Activated CD4-positive, CD25-positive, alpha-beta regulatory T cell (primary cell): Measurements from ENCODE around the gene ST6GALNAC2.
"Not testable (repeated sequence)": the region's sequence is repeated elsewhere in the genome, so short reads cannot be mapped to it uniquely, and the experiment has no call there.

Source experiments
- DNase-seq, 4 experiments: peaks; one replicate each; lab custom pipeline; 2025; lab: John Stamatoyannopoulos, UW

Gene ST6GALNAC2

GRCh38 chr17:76585649-76586593 is at the start of gene ST6GALNAC2:
TSS of gene ST6GALNAC2 (minus strand) at chr17:76585860. CDS start at chr17:76585808, 52 bp downstream.
- DNase-seq: no peak

- DNase-seq: no peak
These were observed 49.4 kb upstream of the ST6GALNAC2 start for GRCh38 chr17:76635039-76635438.

DNA sequence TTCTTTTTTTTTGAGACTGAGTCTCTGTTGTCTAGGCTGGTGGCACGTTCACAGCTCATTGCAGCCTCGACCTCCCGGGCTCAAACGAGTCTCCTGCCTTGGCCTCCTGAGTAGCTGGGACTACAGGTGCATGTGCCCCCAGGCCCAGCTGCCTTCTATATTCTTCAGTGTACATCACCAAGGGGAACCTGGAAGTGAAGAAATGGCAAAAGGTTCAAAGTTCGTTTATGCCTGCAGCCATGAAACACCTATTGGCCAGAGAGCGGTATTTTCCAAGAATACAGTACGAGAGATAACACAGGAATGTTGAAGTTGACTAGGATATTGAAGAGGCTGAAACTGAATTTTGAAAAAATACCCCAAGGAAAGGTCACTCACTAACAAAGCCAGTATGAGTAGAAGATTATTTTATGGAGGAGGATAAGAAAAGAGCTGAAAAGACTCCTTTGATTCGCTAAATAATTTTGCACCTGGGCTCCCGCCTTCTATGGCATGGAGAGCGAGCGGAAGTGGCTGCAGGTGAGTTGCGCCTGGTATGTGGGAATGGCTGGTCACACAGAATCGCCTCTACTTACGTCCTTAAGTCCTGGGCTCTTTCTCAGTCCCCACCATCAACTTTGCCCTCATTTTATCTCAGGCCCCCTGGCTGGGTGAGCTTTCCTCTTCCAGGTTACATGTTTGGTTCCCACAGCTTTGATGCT is 48.1 kb upstream of the ST6GALNAC2 start:
- DNase-seq: no peak

DNA sequence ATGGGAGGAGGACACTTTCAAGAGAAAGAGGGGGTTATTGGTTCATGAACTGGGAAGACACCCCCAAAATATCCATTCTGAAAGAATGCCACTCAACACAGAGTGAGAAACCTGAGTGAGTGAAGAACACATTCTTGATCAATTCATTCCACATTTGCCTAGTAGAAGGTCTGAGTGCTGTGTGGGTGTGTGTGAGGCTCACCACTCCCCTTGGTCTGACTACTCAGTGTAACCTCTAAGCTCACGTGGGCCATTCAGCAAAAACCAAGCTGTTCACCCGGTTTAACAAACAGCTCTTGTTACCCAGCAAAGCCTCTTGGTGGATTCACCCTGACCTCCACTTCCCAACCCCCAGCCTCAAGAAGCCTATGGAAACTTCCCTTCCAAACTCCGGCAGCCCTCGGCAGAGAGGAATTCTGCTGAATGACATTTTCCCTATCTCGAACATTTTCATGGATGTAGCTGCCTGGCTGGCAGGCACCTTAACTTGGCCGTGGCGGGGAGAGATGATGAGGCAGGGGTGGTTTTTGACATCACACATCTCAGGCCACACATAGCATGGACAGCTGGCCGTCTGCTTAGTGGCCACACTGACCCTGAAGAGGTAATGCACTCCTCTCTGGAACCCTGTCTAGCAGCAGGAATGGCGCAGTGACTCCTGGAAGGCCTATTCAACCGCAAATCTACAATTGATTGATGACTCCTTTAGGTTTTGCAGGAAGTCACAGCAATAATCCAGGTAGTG is 46.3 kb upstream of the ST6GALNAC2 start:
- DNase-seq: no peak

- DNase-seq: no peak
These were observed 44.5 kb upstream of the ST6GALNAC2 start for GRCh38 chr17:76630151-76630550.

- DNase-seq: no peak
These were observed 41.9 kb upstream of the ST6GALNAC2 start for GRCh38 chr17:76627510-76627909.

DNA sequence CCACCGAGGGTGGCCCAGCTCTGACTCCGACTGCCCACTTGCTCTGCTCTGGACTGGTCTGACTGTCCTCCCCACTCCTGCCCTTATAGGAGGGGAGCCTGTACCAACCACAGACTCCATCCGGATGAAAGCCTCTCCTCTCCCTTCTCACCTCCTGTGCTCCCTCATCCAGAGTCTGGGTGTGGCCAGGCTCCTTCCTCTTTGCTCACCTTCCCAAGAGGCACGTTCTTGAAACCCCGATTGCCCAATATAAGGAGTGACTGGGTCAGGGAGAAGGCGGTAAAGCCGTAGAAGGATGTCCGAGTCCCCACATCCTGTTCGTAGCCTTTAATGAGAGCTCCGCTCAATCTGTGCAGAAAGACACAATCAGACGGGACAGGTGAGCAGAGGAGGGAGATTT is 40.8 kb upstream of the ST6GALNAC2 start:
- DNase-seq: no peak

GRCh38 chr17:76625496-76625895 is 39.8 kb upstream of the ST6GALNAC2 start:
- no peak for DNase-seq

DNA sequence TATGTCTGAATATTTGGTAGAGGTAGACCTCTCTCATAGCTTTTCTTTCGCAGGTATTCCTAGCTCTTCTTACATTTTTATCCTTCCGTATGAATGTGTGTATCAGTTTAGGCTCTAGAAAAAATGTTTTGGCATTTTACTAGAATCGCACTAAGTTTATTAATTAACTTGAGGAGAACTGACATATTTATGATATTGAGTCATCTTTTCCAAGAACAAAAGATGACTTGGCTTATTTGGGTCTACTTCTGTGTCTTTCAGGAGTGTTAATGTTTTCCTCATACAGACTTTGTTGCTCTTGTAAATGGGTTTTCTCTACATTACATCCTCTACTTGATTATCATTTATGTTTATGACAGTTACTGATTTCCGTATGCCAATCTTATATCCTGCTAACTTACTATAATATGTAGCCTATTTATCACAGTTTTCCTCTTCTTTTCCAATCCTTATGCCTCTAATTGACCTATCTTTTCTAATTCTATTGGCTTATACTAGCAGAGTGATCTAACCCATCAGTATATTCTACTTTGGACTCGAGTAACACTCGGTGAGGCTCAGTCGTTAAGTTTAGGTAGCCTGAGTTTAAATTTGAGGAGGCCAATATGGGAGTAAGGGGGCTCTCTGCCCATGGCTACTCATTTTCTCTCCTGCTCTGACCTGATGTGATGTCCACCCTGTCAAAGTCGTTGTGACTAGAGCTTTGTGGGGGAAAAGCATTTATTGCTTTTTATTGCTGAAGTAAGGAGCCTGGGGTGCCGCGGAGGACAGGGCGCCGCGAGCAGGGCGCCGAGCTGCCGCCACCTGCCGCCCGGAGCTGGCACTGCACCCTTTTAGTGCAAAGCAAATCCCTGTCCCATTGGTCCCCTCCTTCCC is 37.8 kb upstream of the ST6GALNAC2 start:
- peak; percentile 42 to 62 (median 49) for DNase-seq

DNA sequence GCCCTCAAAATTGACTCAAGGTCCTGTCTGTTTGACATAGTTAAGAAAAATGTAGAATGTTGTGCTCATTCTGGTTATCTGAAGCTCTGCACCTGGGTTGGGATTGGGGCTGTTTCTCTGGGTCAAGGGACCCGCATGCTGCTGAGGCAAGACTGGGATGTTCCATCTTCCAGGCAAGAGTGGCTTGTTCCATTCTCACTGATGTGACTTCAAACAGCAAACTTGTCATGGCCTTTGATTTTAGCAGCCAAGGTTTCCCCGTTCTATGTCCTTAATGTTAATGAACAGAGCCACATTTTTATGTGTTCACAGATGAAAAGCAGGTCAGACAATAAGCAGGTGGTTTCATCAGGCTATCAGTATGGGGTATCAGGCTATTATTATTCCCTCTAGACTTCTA is 32.2 kb upstream of the ST6GALNAC2 start:
- no peak for DNase-seq

GRCh38 chr17:76614912-76615617 is 29.4 kb upstream of the ST6GALNAC2 start:
- no peak for DNase-seq

DNA sequence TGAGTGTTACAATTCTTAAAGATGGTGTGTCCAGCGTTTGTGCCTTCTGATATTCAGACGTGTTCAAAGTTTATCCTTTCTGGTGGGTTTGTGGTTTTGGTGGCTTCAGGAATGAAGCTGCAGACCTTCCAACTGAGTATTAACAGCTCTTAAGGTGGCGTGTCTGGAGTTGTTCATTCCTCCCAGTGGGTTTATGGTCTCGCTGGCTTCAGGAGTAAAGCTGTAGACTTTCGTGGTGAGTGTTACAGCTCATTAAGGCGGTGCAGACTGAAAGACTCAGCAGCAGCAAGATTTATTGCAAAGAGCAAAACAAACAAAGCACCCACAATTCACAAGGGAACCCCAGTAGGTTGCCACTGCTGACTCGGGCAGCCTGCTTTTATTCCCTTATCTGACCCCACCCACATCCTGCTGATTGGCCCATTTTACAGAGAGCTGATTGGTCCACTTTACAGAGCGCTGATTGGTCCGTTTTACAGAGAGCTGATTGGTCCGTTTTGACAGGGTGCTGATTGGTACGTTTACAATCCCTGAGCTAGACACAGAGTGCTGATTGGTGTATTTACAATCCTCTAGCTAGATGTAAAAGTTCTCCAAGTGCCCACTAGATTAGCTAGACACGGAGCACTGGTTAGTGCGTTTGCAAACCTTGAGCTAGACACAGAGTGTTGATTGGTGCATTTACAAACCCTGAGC is 28.6 kb upstream of the ST6GALNAC2 start:
- DNase-seq: not testable (repeated sequence)

- no peak for DNase-seq
These were observed 27.6 kb upstream of the ST6GALNAC2 start for GRCh38 chr17:76612977-76613851.

DNA sequence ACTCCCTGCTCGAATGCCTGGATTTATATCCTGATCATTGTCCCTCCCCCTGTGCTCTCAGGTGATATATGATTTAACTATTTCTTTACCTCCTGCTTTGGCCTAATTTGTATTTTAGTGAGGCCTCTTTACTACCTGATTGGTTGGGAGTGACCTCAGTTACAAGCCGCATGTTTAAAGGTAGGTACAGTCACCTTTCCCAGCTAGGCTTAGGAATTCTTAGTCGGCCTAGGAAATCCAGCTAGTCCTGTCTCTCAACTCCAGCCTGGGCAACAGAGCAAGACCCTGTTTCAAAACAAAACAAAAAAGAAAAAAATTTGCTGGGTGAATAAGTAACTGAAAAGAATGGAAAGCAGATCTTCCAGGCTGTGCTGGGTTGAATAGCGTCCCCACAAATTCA is 26.8 kb upstream of the ST6GALNAC2 start:
- DNase-seq: no peak

DNA sequence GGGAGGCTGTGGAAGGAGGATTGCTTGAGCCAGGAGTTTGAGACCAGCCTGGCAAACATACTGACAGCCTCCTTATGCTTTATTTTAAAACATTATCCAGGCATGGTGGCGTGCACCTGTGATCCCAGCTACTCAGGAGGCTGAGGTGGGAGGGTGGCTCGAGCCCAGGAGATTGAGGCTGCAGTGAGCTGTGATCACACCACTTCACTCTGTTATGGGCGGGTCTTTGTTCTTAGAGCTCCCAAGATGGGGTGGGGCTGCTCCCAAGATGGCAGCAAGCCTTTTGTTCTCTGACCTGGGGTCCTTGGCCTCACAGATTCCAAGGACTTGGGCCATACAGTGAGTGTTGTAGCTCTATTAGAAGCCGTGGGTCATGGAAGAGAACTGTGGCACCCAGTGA is 26.1 kb upstream of the ST6GALNAC2 start:
- no peak for DNase-seq

GRCh38 chr17:76611080-76611749 is 25.6 kb upstream of the ST6GALNAC2 start:
- not testable (repeated sequence) for DNase-seq

DNA sequence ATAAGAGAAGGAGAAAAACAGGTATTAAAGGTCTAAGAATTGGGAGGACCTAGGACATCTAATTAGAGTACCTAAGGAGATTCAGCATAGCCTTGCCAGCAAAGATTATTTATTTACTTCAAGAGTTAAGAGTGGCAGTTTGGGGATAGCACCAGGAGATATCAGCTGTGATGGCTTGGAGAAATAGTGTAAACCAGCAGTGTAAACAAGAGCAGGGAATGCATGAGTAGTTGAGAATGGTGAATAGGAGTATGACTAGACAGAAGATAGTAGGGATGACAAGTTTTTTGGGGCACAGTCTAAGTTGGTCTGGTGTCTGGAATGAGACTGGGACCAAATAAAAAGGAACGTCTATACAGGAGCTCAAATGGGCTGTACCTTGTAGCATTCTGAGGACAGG is 21.0 kb upstream of the ST6GALNAC2 start:
- DNase-seq: not testable (repeated sequence)

GRCh38 chr17:76601065-76601464 is 15.4 kb upstream of the ST6GALNAC2 start:
- no peak for DNase-seq
